Measurements from ENCODE around the gene RPS19BP1.

The RPS19BP1 gene

DNA sequence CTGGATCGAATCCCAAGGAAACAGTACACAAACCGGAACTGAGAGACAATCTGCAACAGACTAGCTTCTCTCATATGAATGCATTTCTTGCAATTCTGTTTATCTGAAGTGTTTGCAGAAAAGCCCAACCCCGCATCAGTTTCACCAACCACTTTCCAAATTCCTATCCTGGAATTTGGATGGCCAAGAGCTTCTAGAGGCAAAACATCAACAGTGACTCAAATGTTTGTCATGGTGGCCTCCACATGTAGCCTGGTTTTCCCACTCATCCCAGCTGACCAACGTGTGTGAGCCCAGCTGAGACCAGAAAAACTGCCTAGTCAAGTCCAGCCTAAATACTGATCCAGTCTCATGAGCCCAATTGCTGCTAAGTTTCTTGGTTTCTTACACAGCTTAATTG lies 38.8 kb downstream of the RPS19BP1 start:
- in situ Hi-C loops (cut with HindIII; ENCODE audit: low sequenced_read_pairs) = no loop called here
- TF ChIP-seq, protein P1, sequence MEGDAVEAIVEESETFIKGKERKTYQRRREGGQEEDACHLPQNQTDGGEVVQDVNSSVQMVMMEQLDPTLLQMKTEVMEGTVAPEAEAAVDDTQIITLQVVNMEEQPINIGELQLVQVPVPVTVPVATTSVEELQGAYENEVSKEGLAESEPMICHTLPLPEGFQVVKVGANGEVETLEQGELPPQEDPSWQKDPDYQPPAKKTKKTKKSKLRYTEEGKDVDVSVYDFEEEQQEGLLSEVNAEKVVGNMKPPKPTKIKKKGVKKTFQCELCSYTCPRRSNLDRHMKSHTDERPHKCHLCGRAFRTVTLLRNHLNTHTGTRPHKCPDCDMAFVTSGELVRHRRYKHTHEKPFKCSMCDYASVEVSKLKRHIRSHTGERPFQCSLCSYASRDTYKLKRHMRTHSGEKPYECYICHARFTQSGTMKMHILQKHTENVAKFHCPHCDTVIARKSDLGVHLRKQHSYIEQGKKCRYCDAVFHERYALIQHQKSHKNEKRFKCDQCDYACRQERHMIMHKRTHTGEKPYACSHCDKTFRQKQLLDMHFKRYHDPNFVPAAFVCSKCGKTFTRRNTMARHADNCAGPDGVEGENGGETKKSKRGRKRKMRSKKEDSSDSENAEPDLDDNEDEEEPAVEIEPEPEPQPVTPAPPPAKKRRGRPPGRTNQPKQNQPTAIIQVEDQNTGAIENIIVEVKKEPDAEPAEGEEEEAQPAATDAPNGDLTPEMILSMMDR (IDR thresholded peaks at IDR 0.05; ENCODE audit: low read depth, low read length) = no peak
- no peak overlapping the region for H3K4me3 ChIP-seq (ENCODE audit: low read depth, low read length)
- DNase-seq (ENCODE audit: low read depth, low spot score) = peak; percentile 51

DNA sequence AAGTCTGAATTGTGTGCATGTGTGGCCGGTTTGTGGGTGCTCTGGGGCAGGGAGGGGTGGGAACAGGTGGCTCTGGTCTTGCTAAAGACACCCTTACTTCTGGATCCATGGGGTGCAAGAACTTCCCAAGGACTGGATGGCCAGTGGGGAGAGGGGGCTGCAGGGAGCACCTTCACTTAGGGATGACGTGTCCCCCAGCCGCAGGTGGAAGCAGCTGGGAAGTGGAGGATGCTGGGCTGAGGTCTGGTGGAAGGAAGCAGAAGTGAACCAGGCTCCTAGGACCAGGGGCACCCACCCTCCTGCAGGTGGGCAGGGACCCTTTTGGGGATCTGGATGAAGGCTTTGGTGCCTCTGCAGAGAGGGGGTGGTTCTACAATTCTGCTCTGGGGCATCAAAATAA lies 40.4 kb downstream of the RPS19BP1 start:
- no peak for DNase-seq (ENCODE audit: low read depth, low spot score)
- H3K4me3 ChIP-seq (ENCODE audit: low read depth, low read length) = no peak overlapping the region
- TF ChIP-seq, protein P1 (IDR thresholded peaks at IDR 0.05; ENCODE audit: low read depth, low read length) = no peak
- in situ Hi-C loops (cut with HindIII; ENCODE audit: low sequenced_read_pairs) = no loop called here

DNA sequence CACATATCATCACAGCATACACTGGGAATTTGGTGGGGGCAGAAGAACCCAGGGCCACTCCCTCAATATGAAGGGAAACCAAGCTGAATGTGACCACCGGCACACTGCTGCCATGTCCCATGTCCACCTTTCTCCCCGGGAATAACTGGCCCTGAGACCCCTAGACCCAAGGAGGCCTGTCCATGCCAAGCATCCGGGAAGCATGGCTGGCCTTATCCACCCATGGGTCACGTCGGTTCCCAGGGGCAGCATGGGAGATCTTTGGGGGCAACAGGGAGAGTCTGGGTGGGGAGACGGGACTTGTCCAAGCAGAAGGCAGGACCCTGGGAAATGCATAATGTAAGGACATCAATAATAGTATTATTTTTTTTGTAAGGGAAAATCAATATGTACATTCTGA lies 40.9 kb downstream of the RPS19BP1 start:
- DNase-seq (ENCODE audit: low read depth, low spot score) = no peak
- in situ Hi-C loops (cut with HindIII; ENCODE audit: low sequenced_read_pairs) = no loop called here
- no peak overlapping the region for H3K4me3 ChIP-seq (ENCODE audit: low read depth, low read length)
- TF ChIP-seq, protein P1 (IDR thresholded peaks at IDR 0.05; ENCODE audit: low read depth, low read length) = no peak

DNA sequence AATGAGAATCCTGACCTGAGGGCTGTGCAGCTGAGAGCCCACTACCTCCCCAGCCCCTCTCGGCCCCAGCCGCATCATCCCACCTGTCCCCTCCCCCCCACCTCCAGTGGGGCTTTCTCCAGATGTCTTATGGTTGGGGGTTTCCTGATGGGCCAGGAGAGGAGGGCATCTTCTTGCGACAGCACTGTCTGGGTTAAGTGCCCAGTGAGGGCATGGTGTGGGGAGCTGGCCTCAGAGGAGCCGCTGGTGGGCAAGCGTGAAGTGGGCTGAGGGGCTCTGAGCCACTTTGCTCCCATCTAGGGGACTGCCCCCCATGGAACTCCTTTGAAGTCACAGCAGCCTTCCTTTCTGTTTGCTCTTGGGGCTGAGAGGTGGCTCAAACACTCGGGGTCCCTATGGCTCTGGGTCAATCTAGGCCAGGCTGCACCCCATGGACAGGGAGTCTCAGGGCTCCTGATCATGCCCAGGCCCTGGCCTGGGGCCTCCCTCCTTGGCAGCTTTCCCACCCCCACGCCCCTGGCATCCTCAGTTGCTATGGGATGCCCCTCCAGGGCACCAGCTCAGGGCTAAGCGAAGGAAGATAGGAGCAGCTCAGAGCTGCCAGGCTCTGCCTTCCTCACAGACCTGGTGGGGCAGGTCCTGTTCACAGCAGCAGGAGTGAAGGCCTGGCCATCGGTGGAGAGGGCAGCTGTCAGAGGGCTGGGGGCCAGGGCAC lies 41.4 kb downstream of the RPS19BP1 start:
- TF ChIP-seq, protein P1 (IDR thresholded peaks at IDR 0.05; ENCODE audit: low read depth, low read length) = no peak
- no peak overlapping the region for H3K4me3 ChIP-seq (ENCODE audit: low read depth, low read length)
- no peak for DNase-seq (ENCODE audit: low read depth, low spot score)
- in situ Hi-C loops (cut with HindIII; ENCODE audit: low sequenced_read_pairs) = no loop called here

DNA sequence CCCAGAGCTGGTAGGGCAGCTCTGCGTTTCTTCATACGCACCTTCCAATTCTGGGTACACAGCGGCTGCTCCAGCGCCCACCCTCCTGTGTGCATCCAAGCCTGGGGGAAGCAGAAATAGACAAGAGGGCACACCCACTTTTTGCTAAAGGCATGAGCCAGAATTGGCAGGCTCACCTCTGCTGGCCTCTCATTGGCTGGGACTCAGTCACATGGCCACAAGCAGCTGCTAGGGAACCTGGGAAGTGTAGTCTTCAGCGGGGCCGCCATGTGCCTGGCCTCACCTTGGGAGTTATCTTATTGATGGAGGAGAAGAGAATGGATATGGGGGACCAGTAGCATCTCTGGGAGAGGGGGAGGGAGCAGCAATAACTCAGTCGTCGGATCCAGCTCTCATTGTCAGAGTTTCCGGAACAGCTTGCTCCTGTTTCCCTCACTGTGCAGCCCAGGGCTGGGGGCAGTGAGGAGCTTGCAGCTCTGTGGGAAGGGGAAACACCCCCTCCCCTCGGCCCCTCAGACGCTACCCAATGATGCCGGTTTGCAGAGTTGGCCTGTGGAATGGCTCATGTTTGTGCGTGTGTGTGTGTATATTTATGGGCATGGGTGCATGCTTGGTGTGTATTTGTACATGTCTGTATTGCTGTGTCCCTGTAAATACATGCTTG lies 42.3 kb downstream of the RPS19BP1 start:
- peak; percentile 62 for DNase-seq (ENCODE audit: low read depth, low spot score)
- TF ChIP-seq, protein P1 (IDR thresholded peaks at IDR 0.05; ENCODE audit: low read depth, low read length) = no peak
- H3K4me3 ChIP-seq (ENCODE audit: low read depth, low read length) = no peak overlapping the region
- in situ Hi-C loops (cut with HindIII; ENCODE audit: low sequenced_read_pairs) = no loop called here

DNA sequence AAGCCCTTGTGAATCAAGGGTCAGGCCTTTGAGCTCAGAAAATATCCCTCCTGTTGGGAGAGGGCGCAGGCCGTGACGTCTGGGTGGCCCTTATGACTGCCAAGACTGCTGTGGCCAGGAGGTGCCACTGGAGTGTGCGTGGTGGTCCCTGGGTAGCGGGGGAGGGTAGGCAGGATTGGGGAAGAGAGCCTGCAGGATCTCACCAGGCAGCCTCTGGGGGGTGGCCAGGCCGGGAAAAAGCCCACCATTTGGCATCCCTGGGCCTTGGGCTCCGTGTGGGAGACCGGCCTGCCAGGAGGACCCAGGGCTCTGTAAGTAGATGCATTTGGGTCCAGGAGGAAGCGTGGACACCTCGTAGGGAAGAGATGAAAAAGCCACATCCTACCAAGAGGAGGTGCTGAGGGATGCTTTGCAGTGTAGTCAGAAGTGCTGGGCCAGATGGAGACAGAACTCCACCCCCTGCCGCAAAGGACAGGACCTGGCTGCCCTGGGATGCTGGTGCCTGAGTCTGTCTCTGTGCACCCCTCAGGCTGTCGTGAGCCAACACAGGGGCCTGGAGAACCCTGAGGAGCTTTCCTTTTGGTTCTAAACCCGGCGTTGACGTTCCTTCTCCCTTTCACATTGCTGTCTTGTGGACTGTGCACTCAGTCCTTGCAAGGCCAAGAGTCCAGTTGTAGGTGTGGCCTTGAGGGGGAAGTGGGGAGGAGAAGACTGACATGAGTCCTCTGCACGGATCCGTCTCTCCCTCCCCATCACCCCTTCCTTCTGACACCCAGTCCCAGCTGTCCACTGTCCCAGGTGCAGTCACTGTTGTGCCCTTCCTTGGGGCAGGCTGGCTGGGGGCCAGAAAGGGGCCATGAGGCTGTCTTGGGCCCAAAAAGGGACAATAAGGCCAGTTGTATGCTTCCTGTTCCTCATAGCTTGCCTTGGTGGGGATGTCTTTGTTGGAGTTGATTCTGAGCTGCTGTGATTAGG lies 43.2 kb downstream of the RPS19BP1 start:
- DNase-seq (ENCODE audit: low read depth, low spot score) = no peak
- no peak overlapping the region for H3K4me3 ChIP-seq (ENCODE audit: low read depth, low read length)
- in situ Hi-C loops (cut with HindIII; ENCODE audit: low sequenced_read_pairs) = no loop called here
- TF ChIP-seq, protein P1 (IDR thresholded peaks at IDR 0.05; ENCODE audit: low read depth, low read length) = no peak

All from astrocyte of the spinal cord (primary cell).